Ishikawa (cell line): ENCODE results near the gene SGSM1.

Experiments
- CEBPB ChIP-seq: IDR thresholded peaks from 2 replicates; pipeline ENCODE4 v1.6.1; 2012
- EP300 ChIP-seq: IDR thresholded peaks from 2 replicates; pipeline ENCODE4 v1.6.1; 2012; ENCODE audit warnings: borderline replicate concordance
- RAD21 ChIP-seq: IDR thresholded peaks from 2 replicates; pipeline ENCODE4 v1.6.1; 2012; ENCODE audit warnings: low read depth
- TAF1 ChIP-seq: IDR thresholded peaks from 2 replicates; pipeline ENCODE4 v1.6.1; 2012; ENCODE audit warnings: low read depth, mild to moderate bottlenecking
- YY1 ChIP-seq: IDR thresholded peaks from 2 replicates; pipeline ENCODE4 v1.6.1; 2012; ENCODE audit warnings: low read depth

DNA sequence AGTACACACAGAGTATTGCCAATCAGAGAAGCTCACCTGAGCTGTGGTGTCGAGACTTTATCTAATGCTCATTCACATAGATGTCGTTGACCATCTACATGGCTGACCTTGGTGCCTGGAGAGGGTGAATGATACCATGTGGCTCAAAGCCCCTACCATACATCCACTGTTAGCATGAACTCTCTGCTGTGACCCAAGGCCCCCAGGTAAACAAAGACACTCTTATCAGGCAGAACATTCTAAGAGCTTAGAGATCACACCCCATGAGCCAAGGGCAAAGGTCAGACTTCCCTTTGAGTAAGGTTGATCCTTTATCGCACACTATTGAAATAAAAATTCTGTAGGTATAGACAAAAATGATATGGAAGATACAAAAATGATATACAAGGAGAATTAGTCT is 16.5 kb upstream of the SGSM1 start:
- no peak for TF ChIP-seq TAF1
- no peak for TF ChIP-seq RAD21
- no peak for TF ChIP-seq CEBPB
- TF ChIP-seq YY1: no peak
- no peak for TF ChIP-seq EP300
